HG03520 (cell line): ENCODE data around the gene SLC25A22.

Experiments
- ATAC-seq: cut with Tn5 transposase; IDR thresholded peaks from one replicate; pipeline ENCODE4 v1.9.1; 2021; ENCODE audit warnings: mild to moderate bottlenecking, moderate library complexity; ENCODE audit not compliant: unreplicated experiment

Gene SLC25A22

GRCh38 chr11:823441-824291 is 25.6 kb upstream of the SLC25A22 start:
- no peak for ATAC-seq

DNA sequence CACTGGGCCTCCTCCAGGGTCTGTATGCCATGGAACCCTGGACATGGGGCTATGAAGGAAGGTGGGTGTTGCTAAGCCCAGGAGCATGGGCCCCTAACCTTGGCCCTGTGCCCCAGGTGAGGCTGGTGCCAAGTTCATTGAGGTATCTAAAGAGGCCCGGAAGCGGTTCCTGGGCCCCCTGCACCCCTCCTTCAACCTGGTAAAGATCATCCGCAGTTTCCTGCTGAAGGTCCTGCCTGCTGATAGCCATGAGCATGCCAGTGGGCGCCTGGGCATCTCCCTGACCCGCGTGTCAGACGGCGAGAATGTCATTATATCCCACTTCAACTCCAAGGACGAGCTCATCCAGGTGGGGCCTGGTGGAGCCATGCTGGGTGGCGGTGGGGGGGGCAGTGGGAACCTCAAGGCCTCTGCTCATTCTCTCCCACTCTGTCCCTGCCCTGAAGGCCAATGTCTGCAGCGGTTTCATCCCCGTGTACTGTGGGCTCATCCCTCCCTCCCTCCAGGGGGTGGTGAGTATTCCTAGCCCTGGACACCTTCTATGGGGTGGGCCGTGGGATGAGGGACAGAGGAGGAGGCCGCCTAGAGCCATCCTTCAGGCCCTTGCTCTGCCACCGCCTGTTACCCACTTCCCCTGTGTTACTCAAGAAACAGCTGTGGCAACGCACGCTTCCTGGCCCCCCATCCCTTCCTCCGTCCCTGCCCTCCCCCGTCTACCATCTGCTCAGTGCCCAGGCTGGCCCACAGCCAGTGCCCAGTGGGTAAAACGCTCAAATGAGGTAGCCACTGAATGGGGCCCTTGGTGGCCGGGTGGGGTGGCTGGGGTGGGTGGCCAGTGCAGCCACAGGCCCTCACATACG is 23.7 kb upstream of the SLC25A22 start:
- no peak for ATAC-seq

- no peak for ATAC-seq
Measured at GRCh38 chr11:820655-821511, 22.8 kb upstream of the SLC25A22 start.

- ATAC-seq, result peak; percentile 40
Measured at GRCh38 chr11:819943-820649, 22.0 kb upstream of the SLC25A22 start.

GRCh38 chr11:819129-819931 is 21.2 kb upstream of the SLC25A22 start:
- peak; percentile 56 for ATAC-seq

DNA sequence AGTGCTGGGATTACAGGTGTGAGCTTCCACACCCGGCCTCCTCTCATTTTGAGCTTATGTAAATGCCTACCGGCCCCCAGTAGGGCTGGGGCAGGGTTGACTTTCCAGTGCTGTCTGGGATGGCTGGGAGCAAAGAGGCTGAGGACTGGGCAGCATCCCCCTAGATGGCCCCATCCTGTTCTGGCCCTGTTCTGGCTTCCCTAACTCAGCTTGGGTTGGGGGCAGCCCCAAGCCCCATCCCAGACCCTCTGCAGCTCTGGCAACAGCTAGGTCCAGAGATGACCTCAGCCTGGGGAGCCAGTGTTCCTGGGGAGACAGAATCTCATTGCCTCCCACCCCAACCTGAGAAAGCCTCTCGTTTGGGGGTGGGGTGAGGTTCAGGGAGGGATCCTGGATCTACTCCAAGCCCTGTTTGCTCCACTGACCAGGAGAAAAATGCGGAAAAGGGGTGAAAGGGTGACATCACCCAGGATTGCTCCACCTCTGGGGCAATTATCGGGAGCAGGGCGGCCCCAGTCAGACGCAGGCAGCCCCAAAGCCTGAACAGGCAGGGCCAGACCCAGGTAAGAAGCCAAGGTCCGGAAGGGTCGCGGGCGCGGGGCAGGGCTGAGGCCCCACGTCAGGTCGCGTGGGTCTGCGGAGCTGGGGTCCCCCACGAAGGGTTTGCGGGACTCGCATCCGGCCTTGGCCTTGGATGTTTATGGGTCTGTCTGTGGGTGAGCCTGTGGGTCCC is 20.5 kb upstream of the SLC25A22 start, which contains the start of gene PNPLA2:
Gene PNPLA2, plus strand, starts transcription at position 519 of the 733 bp plus-strand sequence. CDS start 805 bp downstream, outside the sequence.
- no peak for ATAC-seq

GRCh38 chr11:816433-816779 is 18.3 kb upstream of the SLC25A22 start:
- ATAC-seq, result no peak

- no peak for ATAC-seq
Measured at GRCh38 chr11:815675-816432, 17.8 kb upstream of the SLC25A22 start.

DNA sequence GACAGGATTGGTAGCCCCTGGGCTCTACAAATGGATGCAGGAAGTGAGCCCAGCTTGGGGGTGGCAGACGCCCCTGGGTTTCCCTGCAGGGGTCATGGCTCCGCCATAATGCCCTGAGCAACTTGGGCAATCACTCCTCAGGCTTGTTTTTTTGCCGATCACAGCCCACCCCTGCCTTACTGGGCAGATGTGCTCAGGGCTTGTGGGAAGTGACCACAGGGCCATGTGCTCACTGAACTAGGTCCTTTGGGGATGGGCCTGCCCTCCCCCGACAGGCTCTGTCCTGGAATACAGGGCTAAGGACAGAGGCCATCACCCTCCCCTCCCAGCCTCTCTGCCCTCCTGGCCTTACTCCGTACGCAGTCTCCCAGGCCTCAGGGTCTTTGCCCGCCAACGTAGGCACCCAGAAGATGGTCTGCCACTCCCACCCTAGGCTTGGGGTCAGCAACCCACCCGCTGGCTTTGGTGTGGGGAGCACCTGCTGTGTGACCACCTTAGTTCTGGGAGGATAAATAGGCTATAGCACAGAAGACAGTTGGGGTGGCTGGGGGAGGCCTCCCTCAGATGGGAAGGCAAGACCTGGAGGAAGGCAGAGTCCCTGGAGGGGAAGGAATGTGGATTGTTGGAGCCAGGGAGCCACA is 15.5 kb upstream of the SLC25A22 start:
- no peak for ATAC-seq

DNA sequence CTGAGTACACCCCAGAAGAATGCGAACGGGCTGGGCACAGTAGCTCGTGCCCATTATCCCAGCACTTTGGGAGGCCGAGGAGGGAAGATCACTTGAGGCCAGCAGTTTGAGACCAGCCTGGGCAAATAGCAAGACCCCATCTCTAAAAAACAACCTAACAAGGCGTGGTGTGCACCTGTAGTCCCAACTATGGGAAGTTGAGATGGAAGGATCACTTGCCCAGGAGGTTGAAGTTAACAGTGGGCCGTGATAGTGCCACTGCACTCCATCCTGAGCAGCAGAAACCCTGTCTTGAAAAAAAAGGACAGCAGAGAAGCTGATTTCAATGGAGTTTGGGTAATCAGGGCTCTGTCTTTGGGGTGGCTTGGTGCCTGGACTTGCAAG is 15.0 kb upstream of the SLC25A22 start:
- no peak for ATAC-seq

DNA sequence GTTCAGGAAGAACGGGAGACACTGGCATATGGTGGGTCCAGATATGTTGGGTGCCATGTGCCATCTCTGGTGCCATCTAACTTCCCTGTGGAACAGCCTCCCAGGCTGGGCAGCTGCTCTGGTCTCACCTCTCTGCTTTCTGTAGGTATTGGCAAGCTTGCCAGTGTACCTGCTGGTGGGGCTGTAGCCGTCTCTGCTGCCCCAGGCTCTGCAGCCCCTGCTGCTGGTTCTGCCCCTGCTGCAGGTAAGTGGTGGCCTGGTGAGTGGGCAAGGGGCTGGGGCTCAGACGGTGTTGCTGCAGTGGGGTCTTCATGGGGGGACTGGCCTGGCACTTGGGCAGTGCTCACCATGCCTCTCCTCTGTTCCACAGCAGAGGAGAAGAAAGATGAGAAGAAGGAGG is 14.3 kb upstream of the SLC25A22 start:
- no peak for ATAC-seq

GRCh38 chr11:811446-812245 is 13.6 kb upstream of the SLC25A22 start:
- ATAC-seq, result no peak

DNA sequence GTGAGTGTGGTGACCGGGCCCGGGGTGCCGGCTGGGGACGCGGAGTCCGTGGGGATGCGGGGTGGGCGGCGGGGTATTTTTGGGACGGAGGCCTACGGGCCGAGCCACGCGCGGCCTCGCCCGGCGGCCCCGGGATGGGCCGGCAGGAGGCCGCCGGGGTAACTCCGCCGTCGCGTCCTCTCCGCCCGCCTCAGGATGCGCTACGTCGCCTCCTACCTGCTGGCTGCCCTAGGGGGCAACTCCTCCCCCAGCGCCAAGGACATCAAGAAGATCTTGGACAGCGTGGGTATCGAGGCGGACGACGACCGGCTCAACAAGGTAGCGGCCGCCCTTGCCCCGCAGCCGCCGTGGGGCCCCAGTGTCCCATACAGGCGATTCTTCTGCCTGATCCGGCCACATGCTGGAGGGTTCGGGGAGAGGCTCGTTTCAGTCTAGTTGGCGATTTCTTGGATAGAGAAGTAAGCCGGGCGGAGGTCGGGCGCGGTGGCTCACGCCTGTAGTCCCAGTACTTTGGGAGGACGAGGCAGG is 12.0 kb upstream of the SLC25A22 start:
- ATAC-seq, result no peak

DNA sequence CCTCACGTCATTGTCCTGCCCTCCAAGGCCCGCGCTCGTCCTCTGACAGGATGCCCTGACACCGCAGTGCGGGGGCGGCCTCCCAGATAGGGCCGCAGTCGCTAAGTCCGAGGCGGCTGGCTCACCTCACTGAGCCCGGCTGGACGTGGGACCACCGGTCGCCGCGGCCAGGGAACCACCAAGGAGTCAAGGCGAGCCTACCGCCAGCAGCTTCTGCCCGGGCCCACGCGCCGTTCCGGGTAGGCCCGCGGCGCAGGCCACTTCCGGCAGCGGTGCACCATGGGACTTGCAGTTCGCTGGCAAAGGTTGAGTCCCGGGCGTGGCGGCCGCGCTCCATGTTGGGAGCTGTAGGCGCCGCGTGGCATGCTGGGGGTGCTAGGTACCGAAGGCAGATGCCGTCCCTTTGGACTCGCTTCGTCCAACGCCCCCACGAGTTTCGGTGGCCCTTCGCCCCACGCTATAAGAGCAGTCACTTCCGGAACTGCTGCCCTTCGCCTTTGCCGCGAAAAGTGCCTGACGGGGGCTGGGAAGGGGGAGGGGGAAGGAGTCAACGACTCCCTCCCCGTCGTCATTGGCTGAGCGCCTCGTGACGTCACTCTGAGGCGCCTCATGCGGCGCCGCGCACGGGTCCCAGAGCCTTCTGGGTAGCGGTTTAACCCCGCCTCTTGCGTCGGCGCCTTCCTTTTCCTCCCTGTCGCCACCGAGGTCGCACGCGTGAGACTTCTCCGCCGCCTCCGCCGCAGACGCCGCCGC is 11.4 kb upstream of the SLC25A22 start, which contains the start of gene RPLP2:
Gene RPLP2, plus strand, starts transcription at position 681 of the 753 bp plus-strand sequence. CDS start 268 bp downstream, outside the sequence.
- ATAC-seq, result peak; percentile 59

- no peak for ATAC-seq
Measured at GRCh38 chr11:808427-809286, 10.6 kb upstream of the SLC25A22 start.
